HepG2 (cell line): Measurements from ENCODE around the gene H1-8. TPM values are rescaled to one million over a fixed set of nuclear protein-coding genes. Genes with fewer than 3 reads are reported as not detected.
A peak's percentile ranks its signal among the peaks of the same experiment; 100 is the strongest.
"Not testable (repeated sequence)": the region's sequence is repeated elsewhere in the genome, so short reads cannot be mapped to it uniquely, and the experiment has no call there.

ENCODE experiments used
- CREB1 ChIP-seq, 2 experiments: fragments of 450-650 bp in 1 of 2; IDR thresholded peaks; 2 replicates each; pipeline ENCODE4 v1.6.1; 2016 to 2017; ENCODE audit warnings: control low read depth in 1 of 2, mild to moderate bottlenecking in 1 of 2, missing compliant biosample characterization in 1 of 2, missing genetic modification characterization in 1 of 2
- CREM ChIP-seq, 2 experiments: sonication (generic) in 1 of 2; formaldehyde crosslinking in 1 of 2; IDR thresholded peaks; 2 replicates each; pipeline versions ENCODE4 v1.4.0 to v1.6.1; 2016 to 2020; ENCODE audit warnings: antibody characterized with exemption in 1 of 2, mild to moderate bottlenecking in 1 of 2, missing genetic modification reagents in 1 of 2
- FOSL2 ChIP-seq: sonication (generic); formaldehyde crosslinking; IDR thresholded peaks from 2 replicates; pipeline ENCODE4 v1.4.0; 2020; ENCODE audit warnings: missing genetic modification reagents
- FOXA1 ChIP-seq, 2 experiments: fragments of 450-650 bp in 1 of 2; sonication (generic) in 1 of 2; formaldehyde crosslinking in 1 of 2; IDR thresholded peaks; 2 replicates each; pipeline versions ENCODE4 v1.4.0 to v1.6.1; 2016 to 2020; ENCODE audit warnings: missing genetic modification reagents in 1 of 2
- FOXA3 ChIP-seq: IDR thresholded peaks from 2 replicates; pipeline ENCODE4 v1.6.1; 2016; ENCODE audit warnings: missing genetic modification reagents, missing compliant biosample characterization
- FOXP1 ChIP-seq, 2 experiments: fragments of 450-650 bp in 1 of 2; IDR thresholded peaks; 2 replicates each; pipeline ENCODE4 v1.6.1; 2017 to 2018; ENCODE audit warnings: antibody characterized with exemption in 1 of 2
- FOXP4 ChIP-seq: sonication (generic); formaldehyde crosslinking; IDR thresholded peaks from 2 replicates; pipeline ENCODE4 v1.4.0; 2020; ENCODE audit warnings: missing genetic modification reagents
- GATAD1 ChIP-seq: IDR thresholded peaks from 2 replicates; pipeline ENCODE4 v1.6.1; 2016; ENCODE audit warnings: missing genetic modification reagents, missing compliant biosample characterization
- HMG20A ChIP-seq: IDR thresholded peaks from 2 replicates; pipeline ENCODE4 v1.6.1; 2016; ENCODE audit warnings: borderline replicate concordance
- KAT8 ChIP-seq: IDR thresholded peaks from 2 replicates; pipeline ENCODE4 v1.6.1; 2016; ENCODE audit warnings: missing genetic modification reagents, missing compliant biosample characterization
- LCORL ChIP-seq, 2 experiments: fragments of 450-650 bp in 1 of 2; sonication (generic) in 1 of 2; formaldehyde crosslinking in 1 of 2; IDR thresholded peaks; 2 replicates each; pipeline versions ENCODE4 v1.5.0 to v1.6.1; 2017 to 2020; ENCODE audit warnings: antibody characterized with exemption in 1 of 2, missing genetic modification reagents in 1 of 2
- MIXL1 ChIP-seq: IDR thresholded peaks from 2 replicates; pipeline ENCODE4 v1.6.1; 2016
- NCOA2 ChIP-seq: sonication (generic); formaldehyde crosslinking; IDR thresholded peaks from 2 replicates; pipeline ENCODE4 v1.8.0; 2022; ENCODE audit warnings: inconsistent platforms
- NR2F1 ChIP-seq, 2 experiments: fragments of 450-650 bp in 1 of 2; formaldehyde crosslinking in 1 of 2; IDR thresholded peaks; 2 replicates each; pipeline versions ENCODE4 v1.5.0 to v1.6.1; 2016 to 2020; ENCODE audit warnings: mild to moderate bottlenecking in 1 of 2, missing compliant biosample characterization in 1 of 2, missing genetic modification reagents in 1 of 2, moderate library complexity in 1 of 2
- PAXIP1 ChIP-seq: sonication (generic); formaldehyde crosslinking; conservative IDR thresholded peaks from 2 replicates; pipeline ENCODE4 v1.4.0; 2020; ENCODE audit warnings: mild to moderate bottlenecking, missing genetic modification reagents, moderate library complexity
- POLR2G ChIP-seq: fragments of 200-400 bp; formaldehyde crosslinking; IDR thresholded peaks from 2 replicates; pipeline ENCODE4 v1.6.1; 2018; ENCODE audit warnings: mild to moderate bottlenecking, low read depth, low read length, moderate library complexity
- RARA ChIP-seq: IDR thresholded peaks from 2 replicates; pipeline ENCODE4 v1.6.1; 2016; ENCODE audit warnings: missing genetic modification reagents, missing compliant biosample characterization
- RXRA ChIP-seq: sonication (generic); formaldehyde crosslinking; IDR thresholded peaks from 2 replicates; pipeline ENCODE4 v1.5.1; 2020; ENCODE audit warnings: missing genetic modification reagents
- SAP130 ChIP-seq: IDR thresholded peaks from 2 replicates; pipeline ENCODE4 v1.6.1; 2016; ENCODE audit warnings: low read depth
- SMAD3 ChIP-seq: sonication (generic); formaldehyde crosslinking; IDR thresholded peaks from 2 replicates; pipeline ENCODE4 v1.4.0; 2020; ENCODE audit warnings: missing genetic modification reagents
- SOX5 ChIP-seq: IDR thresholded peaks from 2 replicates; pipeline ENCODE4 v1.6.1; 2016; ENCODE audit warnings: borderline replicate concordance
- ZBTB33 ChIP-seq: sonication (generic); formaldehyde crosslinking; IDR thresholded peaks from 2 replicates; pipeline ENCODE4 v1.4.0; 2020; ENCODE audit warnings: missing genetic modification reagents
- polyA plus RNA-seq, 8 experiments: library from polyadenylated mRNA; depleted of rRNA in 3 of 8; stranded (reverse) in 7 of 8; unstranded in 1 of 8; fragments of >200 nt; fragmentation: Illumina TruSeq in 4 of 8; extraction: Trizol in 4 of 8; gene quantifications; 2 replicates each; pipeline versions ENCODE4 v1.2.1 to v1.2.3, GENCODE V29; 2011 to 2016; ENCODE audit warnings: low read depth in 4 of 8, missing spikeins in 1 of 8, mixed read lengths in 1 of 8; ENCODE audit not compliant: insufficient read depth in 1 of 8
- total RNA-seq, 5 experiments: library from RNA; depleted of rRNA; stranded (reverse); fragments of >200 nt; fragmentation: Illumina TruSeq; extraction: Trizol; gene quantifications; 2 replicates each; pipeline ENCODE4 v1.2.3, GENCODE V29; 2016; ENCODE audit warnings: low read depth in 1 of 5

H1-8 gene
- total and polyA plus RNA-seq, 2 of the 13 experiments (the other 11 are each of a cell fraction or from before 2014, with no cell fraction given) = 0.08 TPM; not detected in 1

- TF ChIP-seq RXRA (peak; percentile 24; the same call in 1 of the 2 replicates), CREB1 (IDR thresholded peaks at IDR 0.05) (peak; percentile 50; the same call in 1 of the 2 replicates), POLR2G (peak; percentile 19; the same call in 1 of the 2 replicates), FOXA1 (CRISPR knock-in tag; IDR thresholded peaks at IDR 0.05) (peak; percentile 44; the same call in 1 of the 2 replicates), KAT8 (peak; percentile 55; the same call in 1 of the 2 replicates), NR2F1 (CRISPR knock-in tag; IDR thresholded peaks at IDR 0.05) (peak in 1 of 2 experiments; percentile 18; a peak in 1 of 4 replicates), FOXP1 (CRISPR knock-in tag; IDR thresholded peaks at IDR 0.05) (peak; percentile 79), HMG20A (CRISPR knock-in tag) (peak; percentile 64; the same call in 1 of the 2 replicates), PAXIP1 (peak; percentile 28; the same call in 1 of the 2 replicates), LCORL (IDR thresholded peaks at IDR 0.05) (0 out of 2 replicates have a peak, but pooled peaks have one; percentile 16), NCOA2 (CRISPR knock-in tag) (peak; percentile 70), GATAD1 (CRISPR knock-in tag) (0 out of 2 replicates have a peak, but pooled peaks have one; percentile 15), FOSL2 (CRISPR knock-in tag) (peak; percentile 94), CREM (IDR thresholded peaks at IDR 0.05) (peak; percentile 61; the same call in 1 of the 2 replicates), SAP130 (peak; percentile 63), FOXA3 (CRISPR knock-in tag) (peak; percentile 75), SOX5 (peak; percentile 69; the same call in 1 of the 2 replicates), ZBTB33 (CRISPR knock-in tag) (0 out of 2 replicates have a peak, but pooled peaks have one; percentile 40), FOXP4 (peak; percentile 88), RARA (CRISPR knock-in tag) (peak; percentile 77), SMAD3 (CRISPR knock-in tag) (0 out of 2 replicates have a peak, but pooled peaks have one; percentile 46), MIXL1 (CRISPR knock-in tag) (0 out of 2 replicates have a peak, but pooled peaks have one; percentile 22)
- TF ChIP-seq CREB1 (CRISPR knock-in tag; IDR thresholded peaks at IDR 0.05); FOXA1 (IDR thresholded peaks at IDR 0.05); FOXP1 (IDR thresholded peaks at IDR 0.05); LCORL (CRISPR knock-in tag; IDR thresholded peaks at IDR 0.05); CREM (CRISPR knock-in tag; IDR thresholded peaks at IDR 0.05): not testable (repeated sequence)
Observed at GRCh38 chr3:129495006-129495639, 47.9 kb upstream of the H1-8 start (continued).
